Measurements from ENCODE around the gene ELMO1. TPM values are rescaled to one million over a fixed set of nuclear protein-coding genes. Genes with fewer than 3 reads are reported as not detected.

ELMO1 gene
- total RNA-seq, 1 donor from 2014 or later = 29.4 TPM

DNA sequence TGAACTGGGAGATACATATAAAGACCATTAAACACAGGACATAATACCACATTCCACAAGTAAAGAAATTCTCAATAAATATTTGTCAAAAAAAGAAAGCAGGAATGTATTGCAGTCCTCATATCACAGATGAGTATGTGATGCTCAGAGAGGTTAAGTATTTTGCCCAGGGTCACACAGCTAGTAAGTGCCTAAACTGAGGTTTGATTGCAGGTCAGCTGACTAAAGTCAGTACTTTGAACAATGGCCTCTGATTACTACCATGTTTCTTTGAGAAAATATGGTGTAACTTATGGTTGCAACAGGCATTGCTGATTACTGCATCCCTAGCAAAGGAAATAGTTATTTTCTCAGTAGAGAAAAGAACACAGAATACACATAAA lies 267.1 kb downstream of the ELMO1 start:
- TF ChIP-seq, protein P1, sequence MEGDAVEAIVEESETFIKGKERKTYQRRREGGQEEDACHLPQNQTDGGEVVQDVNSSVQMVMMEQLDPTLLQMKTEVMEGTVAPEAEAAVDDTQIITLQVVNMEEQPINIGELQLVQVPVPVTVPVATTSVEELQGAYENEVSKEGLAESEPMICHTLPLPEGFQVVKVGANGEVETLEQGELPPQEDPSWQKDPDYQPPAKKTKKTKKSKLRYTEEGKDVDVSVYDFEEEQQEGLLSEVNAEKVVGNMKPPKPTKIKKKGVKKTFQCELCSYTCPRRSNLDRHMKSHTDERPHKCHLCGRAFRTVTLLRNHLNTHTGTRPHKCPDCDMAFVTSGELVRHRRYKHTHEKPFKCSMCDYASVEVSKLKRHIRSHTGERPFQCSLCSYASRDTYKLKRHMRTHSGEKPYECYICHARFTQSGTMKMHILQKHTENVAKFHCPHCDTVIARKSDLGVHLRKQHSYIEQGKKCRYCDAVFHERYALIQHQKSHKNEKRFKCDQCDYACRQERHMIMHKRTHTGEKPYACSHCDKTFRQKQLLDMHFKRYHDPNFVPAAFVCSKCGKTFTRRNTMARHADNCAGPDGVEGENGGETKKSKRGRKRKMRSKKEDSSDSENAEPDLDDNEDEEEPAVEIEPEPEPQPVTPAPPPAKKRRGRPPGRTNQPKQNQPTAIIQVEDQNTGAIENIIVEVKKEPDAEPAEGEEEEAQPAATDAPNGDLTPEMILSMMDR (conservative IDR thresholded peaks at IDR 0.05) = no peak

DNA sequence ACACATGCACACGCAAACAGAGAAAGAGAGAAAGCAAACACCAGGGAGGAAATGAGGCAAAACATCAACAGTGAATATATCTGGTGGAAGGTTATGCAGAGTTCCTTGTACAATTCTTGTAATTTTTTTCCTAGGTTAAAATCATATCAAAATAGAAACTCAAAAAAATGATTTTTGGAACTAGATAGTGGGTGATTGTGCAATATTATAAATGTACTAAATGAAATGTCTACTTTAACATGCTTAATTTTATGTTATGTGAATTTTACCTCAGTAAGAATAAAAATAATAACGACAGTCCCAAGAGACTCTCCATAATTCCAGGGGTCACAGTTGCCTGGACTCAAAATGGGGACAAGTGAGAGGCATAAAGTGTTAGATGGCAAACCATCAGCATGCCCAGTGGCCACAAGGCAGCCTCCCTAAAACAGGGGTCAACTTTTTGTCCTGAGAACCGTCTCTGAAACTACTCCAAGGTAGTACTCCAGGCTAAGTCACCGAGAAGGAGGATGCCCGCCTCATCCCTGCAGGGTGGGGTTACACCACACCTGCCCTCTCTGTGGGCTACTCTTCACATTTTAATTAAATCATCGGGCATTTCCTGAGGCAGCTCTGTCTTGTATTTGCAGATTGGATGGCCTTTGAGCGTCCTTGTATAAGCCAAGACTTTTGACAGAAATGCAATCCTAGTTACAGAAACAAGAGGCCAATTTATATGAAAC lies 267.7 kb downstream of the ELMO1 start:
- H3K36me3 Mint-ChIP-seq = no peaks in the 10 kb centered on the region
- H3K4me1 Mint-ChIP-seq (ENCODE audit: unreplicated experiment) = peaks cover 7% of the 10 kb centered on the region
- H3K27ac Mint-ChIP-seq = no peak overlapping the region
- H3K4me3 Mint-ChIP-seq = no peak overlapping the region
- DNase-seq (ENCODE audit: extremely low spot score, unreplicated experiment) = no peak
- H3K27me3 Mint-ChIP-seq = no peaks in the 10 kb centered on the region
- TF ChIP-seq, protein P1 (conservative IDR thresholded peaks at IDR 0.05) = no peak
- H3K9me3 Mint-ChIP-seq = no peaks in the 10 kb centered on the region

More for the DNA sequence above, 267.1 kb downstream of the ELMO1 start:
- Mint-ChIP-seq H3K36me3 (no peaks in the 10 kb centered on the region), H3K27ac (no peak overlapping the region), H3K27me3 (no peaks in the 10 kb centered on the region), H3K9me3 (no peaks in the 10 kb centered on the region), H3K4me1 (ENCODE audit: unreplicated experiment) (peaks cover 7% of the 10 kb centered on the region), H3K4me3 (no peak overlapping the region)
- DNase-seq (ENCODE audit: extremely low spot score, unreplicated experiment) = no peak

DNA sequence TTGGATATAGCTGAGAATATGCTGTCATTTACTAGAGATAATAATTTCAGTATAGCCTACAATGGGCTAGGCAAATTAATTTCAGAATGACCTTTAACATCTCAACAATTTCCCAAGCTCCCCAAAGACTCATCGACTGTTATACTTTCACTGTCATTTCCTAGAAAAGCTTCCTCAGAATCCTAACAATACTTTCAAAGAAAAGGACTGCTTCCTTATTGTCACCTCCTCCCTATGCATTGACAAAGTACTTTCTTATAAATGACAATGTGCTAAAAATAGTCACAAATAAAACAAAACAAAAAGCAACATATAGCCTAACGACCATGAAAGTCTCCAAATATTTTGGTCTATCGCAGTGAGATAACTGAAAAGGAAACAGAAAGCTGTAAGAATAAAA lies 272.6 kb downstream of the ELMO1 start:
- Mint-ChIP-seq H3K36me3 (no peaks in the 10 kb centered on the region), H3K9me3 (no peaks in the 10 kb centered on the region), H3K4me1 (ENCODE audit: unreplicated experiment) (peaks cover 7% of the 10 kb centered on the region), H3K4me3 (no peak overlapping the region), H3K27ac (no peak overlapping the region), H3K27me3 (no peaks in the 10 kb centered on the region)
- DNase-seq (ENCODE audit: extremely low spot score, unreplicated experiment) = no peak
- TF ChIP-seq, protein P1 (conservative IDR thresholded peaks at IDR 0.05) = no peak

DNA sequence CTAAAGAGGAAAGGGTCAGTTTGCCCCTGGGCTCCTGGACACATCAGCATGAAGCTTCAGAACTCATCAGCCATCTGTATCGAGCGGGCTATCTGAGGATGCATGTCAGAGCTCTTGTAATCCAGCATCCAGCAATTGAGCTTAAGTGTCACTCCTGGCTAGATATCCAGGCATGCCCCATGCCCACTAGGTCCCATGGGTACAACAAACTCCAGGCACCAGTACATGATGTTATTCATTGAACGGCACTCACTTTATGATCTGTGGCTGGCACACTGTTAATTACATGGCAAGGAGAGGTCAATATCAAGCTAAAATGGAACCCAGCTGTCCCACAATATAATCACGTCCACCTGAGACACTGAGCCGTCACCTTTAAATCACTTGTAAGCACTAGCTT lies 274.2 kb downstream of the ELMO1 start:
- H3K36me3 Mint-ChIP-seq = peaks cover 2% of the 10 kb centered on the region
- H3K4me1 Mint-ChIP-seq (ENCODE audit: unreplicated experiment) = peaks cover 7% of the 10 kb centered on the region
- no peak for DNase-seq (ENCODE audit: extremely low spot score, unreplicated experiment)
- TF ChIP-seq, protein P1 (conservative IDR thresholded peaks at IDR 0.05) = no peak
- no peaks in the 10 kb centered on the region for H3K27me3 Mint-ChIP-seq
- H3K4me3 Mint-ChIP-seq = no peak overlapping the region
- no peaks in the 10 kb centered on the region for H3K9me3 Mint-ChIP-seq
- H3K27ac Mint-ChIP-seq = no peak overlapping the region

DNA sequence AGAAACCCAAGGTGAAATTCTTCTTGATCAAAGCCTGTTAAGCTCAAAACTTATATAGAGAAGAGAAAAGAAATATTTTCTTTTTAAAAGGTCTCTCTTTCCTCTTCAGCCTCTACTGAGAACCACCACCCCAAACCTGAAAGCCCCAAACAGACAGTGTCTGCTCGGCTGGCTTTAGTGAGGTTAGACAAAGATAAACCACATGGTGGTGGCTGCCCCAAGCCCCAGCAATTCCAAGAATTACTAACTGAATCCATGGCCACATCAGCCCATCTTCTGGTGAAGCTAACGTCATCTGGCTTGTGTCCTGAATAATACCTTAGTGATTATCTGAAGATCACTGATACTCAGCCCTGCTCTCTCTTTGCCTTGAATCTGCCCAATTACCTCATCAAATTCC lies 275.0 kb downstream of the ELMO1 start:
- Mint-ChIP-seq H3K27me3 (no peaks in the 10 kb centered on the region), H3K9me3 (no peaks in the 10 kb centered on the region), H3K4me1 (ENCODE audit: unreplicated experiment) (peaks cover 7% of the 10 kb centered on the region), H3K36me3 (peaks cover 3% of the 10 kb centered on the region), H3K4me3 (no peak overlapping the region), H3K27ac (no peak overlapping the region)
- TF ChIP-seq, protein P1 (conservative IDR thresholded peaks at IDR 0.05) = no peak
- no peak for DNase-seq (ENCODE audit: extremely low spot score, unreplicated experiment)

Measured in type B pancreatic cell (in vitro differentiated cells).